NCI-H69 (cell line): ENCODE results near the gene BACH2.
"Not testable (repeated sequence)": the region's sequence is repeated elsewhere in the genome, so short reads cannot be mapped to it uniquely, and the experiment has no call there.

ENCODE experiments used
- DNase-seq: peaks from one replicate; lab custom pipeline; 2025; lab: John Stamatoyannopoulos, UW

The BACH2 gene

GRCh38 chr6:89993411-89993810, 303.2 kb downstream of the BACH2 start:
- DNase-seq = no peak

- no peak for DNase-seq
Observed at GRCh38 chr6:89992818-89993217, 303.8 kb downstream of the BACH2 start.

GRCh38 chr6:89989742-89990141, 306.9 kb downstream of the BACH2 start:
- no peak for DNase-seq

- DNase-seq = no peak
Observed at GRCh38 chr6:89987830-89988229, 308.8 kb downstream of the BACH2 start.

- DNase-seq = no peak
Observed at GRCh38 chr6:89987140-89987539, 309.5 kb downstream of the BACH2 start.

- DNase-seq = no peak
Observed at GRCh38 chr6:89986650-89987074, 310.0 kb downstream of the BACH2 start.

GRCh38 chr6:89985751-89986493, 310.7 kb downstream of the BACH2 start:
- no peak for DNase-seq

GRCh38 chr6:89984926-89985750, 311.5 kb downstream of the BACH2 start:
- peak; percentile 37 for DNase-seq

- no peak for DNase-seq
Observed at GRCh38 chr6:89980353-89980752, 316.3 kb downstream of the BACH2 start.

GRCh38 chr6:89979481-89980119, 317.0 kb downstream of the BACH2 start:
- no peak for DNase-seq

- DNase-seq = peak; percentile 51
Observed at GRCh38 chr6:89978749-89979145, 317.9 kb downstream of the BACH2 start.

- peak; percentile 91 for DNase-seq
Observed at GRCh38 chr6:89977808-89978748, 318.6 kb downstream of the BACH2 start.

GRCh38 chr6:89976694-89977020, 320.0 kb downstream of the BACH2 start:
- DNase-seq = no peak

GRCh38 chr6:89975991-89976693, 320.5 kb downstream of the BACH2 start:
- DNase-seq = peak; percentile 53

- no peak for DNase-seq
Observed at GRCh38 chr6:89975366-89975765, 321.3 kb downstream of the BACH2 start.

GRCh38 chr6:89974834-89975233, 321.8 kb downstream of the BACH2 start:
- no peak for DNase-seq

- no peak for DNase-seq
Observed at GRCh38 chr6:89972025-89972381, 324.6 kb downstream of the BACH2 start.

GRCh38 chr6:89971338-89972024, 325.2 kb downstream of the BACH2 start:
- not testable (repeated sequence) for DNase-seq

- DNase-seq = peak; percentile 73
Observed at GRCh38 chr6:89970609-89971337, 325.9 kb downstream of the BACH2 start.

GRCh38 chr6:89970072-89970471, 326.6 kb downstream of the BACH2 start:
- DNase-seq = peak; percentile 13
